Anterior cingulate cortex (tissue), 58 donors: ENCODE measurements around the gene MYO19.
"Not testable (repeated sequence)": the region's sequence is repeated elsewhere in the genome, so short reads cannot be mapped to it uniquely, and the experiment has no call there.

Experiments used
- DNase-seq, 58 donors: peaks; one replicate each; lab custom pipeline; 2025; lab: John Stamatoyannopoulos, UW

The MYO19 gene

DNA sequence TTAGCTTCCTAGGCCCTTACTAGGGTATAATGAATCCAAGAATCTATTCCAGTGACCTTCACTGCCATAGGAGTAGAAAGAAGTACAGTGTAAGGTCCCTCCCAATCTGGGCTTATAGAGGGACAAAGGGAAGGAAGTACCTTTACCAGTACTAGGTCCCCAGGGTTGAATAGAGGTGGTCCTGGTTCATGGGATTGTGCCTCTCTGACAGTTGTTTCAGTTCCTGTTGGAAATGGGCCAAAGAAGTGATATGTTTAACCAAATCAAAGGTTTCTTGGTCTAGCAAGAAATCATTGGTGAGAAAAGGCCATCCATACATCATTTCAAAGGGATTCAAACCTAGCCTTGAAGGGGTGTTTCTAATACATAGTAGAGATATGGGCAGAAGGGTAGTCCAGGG, 64.2 kb downstream of the MYO19 start:
- no peak for DNase-seq

GRCh38 chr17:36469733-36470132, 64.9 kb downstream of the MYO19 start:
- no peak for DNase-seq

DNA sequence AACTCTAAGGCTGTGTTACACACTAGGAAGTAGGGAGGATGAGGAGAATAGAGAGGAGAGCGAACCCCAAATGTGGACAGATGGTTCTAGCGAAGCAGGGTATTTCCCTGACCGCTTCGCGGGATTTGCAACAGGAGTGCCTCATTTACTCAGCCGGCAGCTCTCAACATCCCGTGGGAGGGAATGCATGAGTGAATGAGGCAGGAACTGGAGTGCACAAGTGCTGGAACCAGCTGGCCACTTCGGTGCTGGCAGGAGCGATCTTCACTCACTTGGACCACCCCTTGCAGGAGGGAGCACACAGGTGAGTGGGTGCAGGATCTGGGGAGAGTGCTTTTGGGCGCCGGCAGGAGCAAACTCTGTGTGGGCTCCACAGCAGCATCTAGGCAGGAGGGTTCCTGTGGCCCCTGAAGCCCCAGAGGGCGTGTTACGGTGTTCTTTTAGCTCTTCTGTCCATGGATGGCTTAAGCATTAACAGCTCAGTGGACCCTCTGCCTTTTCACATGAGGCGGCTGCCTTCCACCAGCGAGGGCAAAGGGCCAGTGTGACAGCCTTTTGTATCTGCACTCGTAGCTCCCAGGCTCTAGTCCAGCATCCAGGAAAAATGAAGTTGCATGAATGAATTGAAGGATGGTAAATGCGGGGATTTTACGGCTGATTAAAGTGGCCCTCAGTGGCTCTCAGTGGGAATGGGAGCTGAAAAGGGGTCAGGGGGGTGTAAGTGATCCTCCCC, 65.6 kb downstream of the MYO19 start:
- peak in 5 of 58 donors; percentile 2 to 26 (median 13) for DNase-seq

DNA sequence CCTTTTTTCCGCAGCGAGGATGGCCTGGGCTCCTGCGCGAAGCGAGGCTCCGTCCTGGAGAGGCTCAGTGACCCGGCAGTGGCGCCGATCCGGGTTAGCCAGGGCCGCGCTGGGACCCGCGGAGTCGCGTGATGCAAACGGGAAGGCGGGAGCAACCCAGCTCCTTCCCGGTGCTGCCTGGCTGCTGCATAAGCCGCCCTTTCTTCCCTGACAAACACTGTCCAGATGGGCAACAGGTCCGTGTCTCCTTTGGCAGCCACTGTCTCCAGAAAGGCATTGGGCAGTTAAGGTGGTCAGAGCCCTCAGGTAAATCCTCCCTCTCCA, 69.9 kb downstream of the MYO19 start:
- DNase-seq, result no peak

DNA sequence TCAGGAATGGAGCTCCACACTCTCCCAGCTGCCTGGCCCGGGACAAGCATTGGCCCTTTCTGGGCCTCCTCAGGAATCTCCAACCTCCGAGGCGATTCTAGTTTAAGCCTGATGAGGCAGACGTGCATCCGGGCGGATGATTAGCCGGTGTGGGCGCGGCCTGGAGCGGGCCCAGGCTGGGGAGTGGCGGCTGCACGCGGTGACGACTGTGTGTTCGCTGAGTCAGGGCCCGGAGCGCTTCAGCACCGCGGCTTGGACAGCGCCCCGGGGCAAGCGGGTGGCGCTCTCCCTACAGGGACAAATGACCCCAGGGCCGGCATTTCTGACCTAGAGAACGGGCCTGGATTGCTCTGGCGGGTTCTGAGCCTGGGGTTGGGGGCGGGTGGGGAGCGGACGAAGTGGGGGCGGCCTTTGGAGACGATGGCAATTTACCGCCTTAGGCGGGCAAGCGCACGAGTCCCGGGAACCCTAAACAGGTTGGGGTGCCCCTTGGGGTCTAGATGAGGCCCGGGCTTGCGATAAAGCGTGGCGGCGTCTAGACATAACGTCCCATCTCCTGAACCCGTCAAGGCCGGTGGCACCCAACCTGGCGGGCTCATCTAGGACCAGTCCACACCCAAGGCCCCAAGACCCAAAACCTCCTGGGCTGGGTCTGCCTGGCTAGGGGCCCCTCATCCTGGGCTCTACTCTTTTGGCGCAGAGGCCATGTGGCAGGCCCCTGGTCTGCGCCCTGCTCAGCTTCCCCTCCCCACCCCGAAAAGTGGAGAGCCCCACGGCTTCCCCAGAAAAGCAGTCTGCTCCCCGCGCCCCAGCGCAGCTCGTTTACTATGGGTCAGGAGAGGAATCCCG, 70.5 kb downstream of the MYO19 start:
- peak in 15 of 58 donors; percentile 2 to 46 (median 15) for DNase-seq

- DNase-seq, result no peak
Observed at GRCh38 chr17:36461330-36462110, 73.1 kb downstream of the MYO19 start.

DNA sequence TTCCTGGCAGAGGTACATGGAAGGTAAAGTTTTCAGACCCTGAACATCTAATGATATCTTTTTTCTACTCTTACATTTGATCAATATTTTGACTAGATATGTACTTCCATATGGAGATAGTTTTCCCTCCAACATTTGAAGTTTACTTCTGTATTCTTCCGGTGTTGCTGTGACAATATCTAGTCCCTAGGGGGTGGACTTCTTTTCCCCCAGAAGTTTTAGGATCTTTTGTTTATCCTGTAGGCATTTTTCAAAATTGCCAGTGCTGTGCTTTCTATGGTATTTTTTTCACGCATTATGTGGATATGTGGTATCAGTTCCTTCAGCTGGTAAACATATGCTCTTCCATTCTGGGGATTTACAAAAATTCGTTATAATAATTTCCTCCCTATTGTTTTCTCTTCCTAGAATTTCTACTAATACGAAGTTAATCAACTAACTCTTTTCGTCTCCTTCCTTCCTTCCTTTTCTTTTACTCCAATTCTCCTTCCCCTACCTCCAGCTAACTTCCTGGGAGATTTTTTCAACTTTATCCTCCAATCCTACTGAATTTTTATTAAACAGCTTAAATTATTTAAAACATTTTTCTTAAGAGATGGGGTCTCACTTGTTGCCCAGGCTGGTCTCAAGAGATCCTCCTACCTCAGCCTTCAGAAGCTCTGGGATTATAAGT, 74.3 kb downstream of the MYO19 start:
- no peak for DNase-seq

DNA sequence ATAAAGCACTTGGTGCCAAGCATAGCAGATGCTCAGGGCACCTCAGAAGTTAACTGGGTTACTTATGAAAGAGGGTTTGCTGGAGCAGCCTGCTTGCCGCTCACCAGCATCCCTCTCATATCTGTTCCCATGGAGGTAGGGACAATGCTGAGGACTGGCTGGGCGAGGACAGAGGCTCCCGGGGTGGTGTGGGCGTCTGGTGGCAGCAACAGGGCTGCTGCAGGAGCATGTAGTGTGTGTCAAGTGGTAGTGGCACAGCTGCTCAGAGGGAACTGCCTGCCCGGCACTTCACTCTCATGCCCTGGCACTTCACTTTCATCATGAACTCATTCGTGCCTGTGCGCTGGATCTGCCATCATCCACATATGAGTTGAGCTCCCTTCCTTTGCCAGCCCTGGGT, 75.1 kb downstream of the MYO19 start:
- DNase-seq, result no peak

DNA sequence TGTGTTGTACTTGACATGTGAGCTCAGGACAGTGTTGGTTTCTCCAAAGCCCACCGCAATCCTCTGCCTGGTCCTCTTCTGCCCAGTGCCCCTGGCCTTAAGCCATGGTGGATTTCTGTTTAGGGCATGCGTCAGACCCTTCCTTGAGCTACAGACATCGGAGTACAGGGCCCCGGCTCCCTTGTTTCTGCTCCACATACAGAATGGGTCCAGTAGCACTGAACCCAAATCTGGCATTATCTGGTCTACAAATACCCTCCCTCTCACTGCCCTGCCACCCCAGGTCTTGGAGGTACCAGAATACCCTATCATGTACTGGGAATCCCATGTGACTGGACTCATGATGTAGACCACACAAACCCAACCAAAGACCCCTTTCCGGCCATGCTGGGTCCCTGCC, 75.6 kb downstream of the MYO19 start:
- DNase-seq, result no peak

- not testable (repeated sequence) for DNase-seq
Observed at GRCh38 chr17:36457701-36458100, 77.0 kb downstream of the MYO19 start.

GRCh38 chr17:36452888-36453287, 81.8 kb downstream of the MYO19 start:
- not testable (repeated sequence) for DNase-seq

GRCh38 chr17:36449997-36450396, 84.7 kb downstream of the MYO19 start:
- DNase-seq, result not testable (repeated sequence)
